Limb (tissue), 2 donors: Measurements from ENCODE around the gene TTF1.
"Not testable (repeated sequence)": the region's sequence is repeated elsewhere in the genome, so short reads cannot be mapped to it uniquely, and the experiment has no call there.

Experiments
- DNase-seq, 2 donors: peaks; one replicate each; pipeline ENCODE4 v3.0.0-alpha.2; 2016; ENCODE audit errors: extremely low spot score in 2 of 2

Gene TTF1

GRCh38 chr9:132413926-132414325, 7.3 kb upstream of the TTF1 start:
- DNase-seq: no peak

GRCh38 chr9:132412089-132412488, 5.4 kb upstream of the TTF1 start:
- DNase-seq: no peak

- peak in 1 of 2 donors; percentile 64 for DNase-seq
Observed at GRCh38 chr9:132411091-132411508, 4.5 kb upstream of the TTF1 start.

GRCh38 chr9:132410642-132411041, 4.0 kb upstream of the TTF1 start:
- DNase-seq: no peak

- DNase-seq: peak in 1 of 2 donors; percentile 67
Observed at GRCh38 chr9:132409828-132410528, 3.3 kb upstream of the TTF1 start, which contains the start of gene CFAP77. Gene CFAP77 (plus strand): TSS chr9:132410211. CDS start chr9:132410272, 61 bp downstream.

- no peak for DNase-seq
Observed at GRCh38 chr9:132408521-132408920, 1.9 kb upstream of the TTF1 start.

- DNase-seq: no peak
Observed at GRCh38 chr9:132407196-132407595, 556 bp upstream of the TTF1 start.

GRCh38 chr9:132404228-132404881, 2.3 kb downstream of the TTF1 start:
- DNase-seq: no peak

- no peak for DNase-seq
Observed at GRCh38 chr9:132401824-132402223, 4.8 kb downstream of the TTF1 start.

- DNase-seq: no peak
Observed at GRCh38 chr9:132395560-132395959, 11.1 kb downstream of the TTF1 start.

GRCh38 chr9:132391449-132391848, 15.2 kb downstream of the TTF1 start:
- DNase-seq: no peak

GRCh38 chr9:132390966-132391365, 15.7 kb downstream of the TTF1 start:
- no peak for DNase-seq

- DNase-seq: no peak
Observed at GRCh38 chr9:132387133-132387532, 19.5 kb downstream of the TTF1 start.

- no peak for DNase-seq
Observed at GRCh38 chr9:132384376-132384775, 22.3 kb downstream of the TTF1 start.

- DNase-seq: no peak
Observed at GRCh38 chr9:132383462-132383883, 23.2 kb downstream of the TTF1 start.

GRCh38 chr9:132381966-132382541, 24.6 kb downstream of the TTF1 start:
- no peak for DNase-seq

GRCh38 chr9:132378416-132378815, 28.2 kb downstream of the TTF1 start:
- DNase-seq: not testable (repeated sequence)

- DNase-seq: not testable (repeated sequence)
Observed at GRCh38 chr9:132377769-132378168, 28.9 kb downstream of the TTF1 start.

- DNase-seq: no peak
Observed at GRCh38 chr9:132372177-132373095, 34.2 kb downstream of the TTF1 start.

GRCh38 chr9:132370592-132370991, 36.0 kb downstream of the TTF1 start:
- no peak for DNase-seq

GRCh38 chr9:132369421-132369820, 37.2 kb downstream of the TTF1 start:
- no peak for DNase-seq
